ENCODE results near the gene STK40.
A peak's percentile ranks its signal among the peaks of the same experiment; 100 is the strongest.

Gene STK40

DNA sequence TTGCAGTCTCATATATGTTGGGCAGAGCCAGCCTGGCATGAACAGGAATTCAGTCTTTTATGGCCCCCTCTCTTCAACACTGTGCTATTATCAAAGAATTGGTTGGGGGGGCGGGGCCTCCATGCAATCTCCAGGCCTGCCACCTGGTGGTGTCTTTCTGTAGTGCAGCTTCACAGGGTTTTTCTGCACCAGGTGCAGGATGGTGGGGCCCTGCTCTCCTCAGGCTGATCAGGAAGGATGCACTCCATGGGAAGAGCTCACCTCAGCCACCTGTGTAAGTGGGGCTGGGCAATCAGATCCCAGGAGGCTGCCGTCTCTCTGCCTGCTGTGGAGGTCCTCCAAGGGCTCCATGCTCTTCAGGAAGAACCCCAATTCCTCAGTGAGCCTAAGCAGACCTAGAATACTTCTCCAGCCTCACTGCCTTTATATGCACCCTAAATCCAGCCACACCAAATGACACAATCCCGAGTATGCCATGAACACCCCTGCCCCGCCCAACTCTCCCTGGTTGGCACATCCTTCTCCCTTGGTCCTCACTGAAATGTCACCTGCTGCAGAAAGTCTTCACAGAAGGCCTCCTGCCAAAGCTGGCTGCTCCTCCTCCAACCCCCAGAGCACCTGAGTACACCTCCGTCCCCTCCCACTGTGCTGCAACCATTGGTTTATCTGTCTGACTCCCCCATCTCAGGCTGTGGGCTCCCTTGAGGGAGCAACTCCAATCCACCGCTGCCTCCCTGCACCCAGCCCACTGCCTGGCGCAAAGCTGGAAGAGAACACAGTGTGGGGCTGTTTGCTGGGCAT lies 16.5 kb downstream of the STK40 start:
- DNase-seq, result peak; percentile 68

GRCh38 chr1:36367798-36368197 lies 17.9 kb downstream of the STK40 start:
- DNase-seq, result no peak

- no peak for DNase-seq
These were observed 18.7 kb downstream of the STK40 start for GRCh38 chr1:36367066-36367465.

GRCh38 chr1:36366091-36366661 lies 19.5 kb downstream of the STK40 start:
- peak; percentile 56 for DNase-seq

DNA sequence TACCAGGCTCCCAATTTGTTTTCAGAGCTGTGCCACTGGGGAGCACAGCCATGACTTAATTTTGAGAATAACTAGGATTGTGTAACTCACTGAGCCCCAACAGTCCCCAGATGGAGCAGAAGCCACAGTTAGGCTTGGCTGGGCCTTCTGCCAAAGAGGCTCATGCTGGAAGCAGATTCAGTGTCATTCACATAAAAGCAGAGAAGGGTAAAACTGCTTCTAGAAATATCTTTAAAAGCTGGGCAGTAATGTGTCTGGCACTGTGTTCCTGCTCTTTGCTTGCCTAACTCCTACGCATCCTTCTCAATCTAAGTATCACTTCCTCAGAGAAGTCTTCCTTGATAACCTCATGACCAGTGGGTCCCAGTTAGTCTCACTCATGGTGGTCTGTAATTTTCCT lies 20.3 kb downstream of the STK40 start:
- DNase-seq, result no peak

- no peak for DNase-seq
These were observed 25.7 kb downstream of the STK40 start for GRCh38 chr1:36359911-36360550.

DNA sequence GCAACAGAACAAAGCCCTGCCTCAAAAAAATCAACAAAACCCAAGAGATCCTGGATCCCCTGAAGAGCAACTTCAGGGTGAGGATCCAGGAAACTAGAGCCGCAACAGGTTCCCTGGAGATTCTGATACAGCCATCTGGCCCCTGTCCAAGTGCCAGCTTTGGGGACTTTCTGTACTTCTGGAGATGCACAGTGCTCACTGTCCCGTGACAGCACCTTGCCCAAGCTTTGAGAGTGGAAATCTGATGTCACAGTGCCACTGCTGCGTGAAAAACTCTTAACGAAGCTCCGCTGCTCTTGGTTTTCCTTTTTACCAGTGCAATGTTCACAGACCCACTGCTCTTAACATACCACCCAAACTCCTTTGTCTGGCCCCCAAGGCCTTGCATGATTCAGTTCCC lies 26.3 kb downstream of the STK40 start:
- no peak for DNase-seq

DNA sequence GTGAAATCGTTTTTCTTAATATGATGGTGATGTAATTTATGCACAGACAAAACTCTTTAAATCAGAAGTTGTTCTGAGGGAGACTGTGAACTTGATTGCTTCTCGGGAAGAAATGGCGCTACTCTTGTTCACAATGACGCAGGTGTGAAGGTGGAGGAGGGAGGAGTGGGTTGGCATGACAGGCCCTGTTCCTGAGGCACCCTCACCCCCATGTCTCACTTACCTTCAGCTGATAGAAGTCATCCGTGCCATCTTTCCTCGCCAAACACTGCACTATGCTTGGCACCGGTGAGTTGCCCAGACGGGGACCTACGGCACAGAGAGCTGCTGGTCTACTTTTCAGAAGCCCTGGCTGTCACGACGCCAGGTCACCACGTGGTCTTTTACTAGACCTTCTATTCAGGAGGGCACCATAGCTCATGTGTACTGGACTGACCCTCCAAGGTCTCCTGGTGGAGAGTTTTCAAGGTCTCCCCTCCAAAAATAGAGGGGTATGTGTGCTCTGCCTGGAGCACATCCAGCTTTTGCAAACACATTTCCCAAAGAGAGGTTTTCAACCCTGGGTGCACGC lies 27.1 kb downstream of the STK40 start:
- DNase-seq, result no peak

DNA sequence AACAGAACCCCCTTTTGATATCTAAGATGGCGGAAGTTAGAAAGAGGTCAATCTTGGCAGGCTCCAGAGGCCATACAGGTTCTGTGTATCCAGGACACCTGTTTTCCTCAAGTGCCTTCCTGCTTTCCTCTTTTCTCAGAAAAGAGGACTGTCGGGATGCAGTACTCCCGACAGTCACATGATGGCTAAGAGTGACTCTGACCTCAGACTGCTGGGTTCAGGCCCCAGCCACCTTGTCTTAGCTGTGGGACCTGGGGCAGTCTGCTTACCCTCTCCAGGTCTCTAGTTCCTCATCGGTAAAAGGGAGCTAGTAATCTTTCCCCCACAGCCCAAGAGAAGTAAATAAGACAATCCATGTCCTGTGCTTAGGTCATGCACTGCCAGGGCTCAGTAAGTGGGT lies 29.9 kb downstream of the STK40 start:
- no peak for DNase-seq

DNA sequence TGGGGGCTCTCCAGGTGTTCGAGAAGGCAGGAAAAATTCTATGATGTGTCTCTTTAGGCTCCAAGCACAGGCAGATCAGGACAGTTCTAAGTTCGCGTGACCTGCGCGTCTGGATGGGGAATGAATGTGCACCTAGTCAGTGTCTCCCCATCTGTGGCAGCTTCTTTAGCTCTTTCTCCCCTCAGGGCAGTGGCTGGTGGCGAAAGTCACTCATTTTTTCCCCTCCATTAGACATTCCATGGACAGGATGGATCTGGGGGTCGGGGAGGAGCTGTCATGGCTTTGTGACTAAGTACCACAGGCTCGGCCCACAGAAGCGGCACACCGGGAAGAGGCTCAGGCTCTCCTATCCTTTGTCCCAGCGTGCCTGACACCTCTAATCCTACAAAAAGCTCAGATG lies 31.2 kb downstream of the STK40 start:
- DNase-seq, result no peak

- DNase-seq, result no peak
These were observed 32.5 kb downstream of the STK40 start for GRCh38 chr1:36352910-36353878.

DNA sequence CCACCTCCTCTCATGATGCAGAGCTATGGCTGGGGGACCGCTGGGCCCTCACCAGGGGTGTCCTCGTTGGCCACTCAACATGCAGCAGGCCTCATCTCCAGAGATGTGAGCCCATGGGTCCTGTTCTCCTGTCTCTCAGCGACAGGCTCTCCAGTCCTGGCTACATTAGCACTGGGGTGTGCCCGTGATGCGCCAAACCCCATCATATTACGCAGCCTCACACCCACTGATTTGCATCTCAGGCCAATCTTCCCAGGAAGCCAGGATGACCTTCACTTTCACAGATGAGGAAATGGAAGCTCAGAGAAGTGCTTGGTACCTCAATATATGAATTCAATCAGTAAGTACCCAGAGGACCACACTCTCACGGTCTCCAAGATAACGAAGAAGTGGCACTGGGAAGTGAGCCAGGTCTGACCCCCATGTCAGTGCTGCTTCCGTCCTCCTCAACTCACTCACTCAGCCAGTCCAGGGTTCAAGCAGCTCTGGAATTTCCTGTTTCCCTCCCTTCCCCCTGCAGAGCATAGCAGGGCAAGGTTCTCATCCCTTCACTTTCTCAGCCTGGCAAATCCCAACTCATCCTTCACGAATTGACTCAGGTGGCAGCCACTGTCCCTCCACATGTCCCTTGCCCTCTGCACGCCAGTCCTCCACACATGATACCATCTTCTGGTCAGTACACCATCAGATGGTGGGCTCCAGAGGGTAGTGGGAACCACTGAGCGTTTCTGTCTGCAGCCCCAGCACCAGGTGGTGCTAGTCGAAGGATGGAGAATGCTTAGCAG lies 33.4 kb downstream of the STK40 start:
- DNase-seq, result no peak

DNA sequence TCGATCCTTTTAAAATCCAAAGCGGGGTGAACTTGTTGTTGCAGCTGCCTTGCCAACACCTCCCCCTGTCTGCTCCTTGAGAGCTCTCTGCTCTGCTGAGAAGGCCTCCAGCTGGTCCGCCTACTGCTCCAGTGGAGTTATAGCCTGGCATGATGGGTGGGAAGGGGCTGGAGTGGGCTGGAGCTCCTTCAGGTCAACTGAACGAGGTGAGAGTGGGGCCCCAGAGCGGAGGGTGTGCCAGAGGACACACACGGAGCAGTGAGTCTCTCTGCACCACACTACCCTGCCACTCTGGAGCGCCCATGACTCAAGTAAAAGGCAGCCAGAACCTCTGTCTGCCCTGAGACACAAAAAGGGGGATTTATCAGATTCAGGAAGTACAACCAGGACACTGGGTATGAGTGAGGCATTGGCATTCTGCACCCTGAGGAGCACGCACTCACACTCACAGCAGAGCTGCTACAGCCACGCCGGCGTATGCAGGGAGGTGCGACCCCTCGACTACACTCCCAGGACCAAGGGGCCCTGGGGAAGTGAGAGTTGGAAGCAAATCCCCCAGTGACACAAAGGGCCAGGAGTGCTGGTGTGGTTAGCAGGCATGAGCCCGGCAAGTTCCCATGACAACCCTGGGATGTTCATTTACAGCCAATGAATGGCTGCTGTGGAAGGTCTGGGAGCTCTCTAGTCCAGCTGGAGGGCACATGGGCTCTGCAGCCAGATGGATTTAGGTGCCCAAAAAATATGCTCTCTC lies 34.3 kb downstream of the STK40 start:
- DNase-seq, result no peak

DNA sequence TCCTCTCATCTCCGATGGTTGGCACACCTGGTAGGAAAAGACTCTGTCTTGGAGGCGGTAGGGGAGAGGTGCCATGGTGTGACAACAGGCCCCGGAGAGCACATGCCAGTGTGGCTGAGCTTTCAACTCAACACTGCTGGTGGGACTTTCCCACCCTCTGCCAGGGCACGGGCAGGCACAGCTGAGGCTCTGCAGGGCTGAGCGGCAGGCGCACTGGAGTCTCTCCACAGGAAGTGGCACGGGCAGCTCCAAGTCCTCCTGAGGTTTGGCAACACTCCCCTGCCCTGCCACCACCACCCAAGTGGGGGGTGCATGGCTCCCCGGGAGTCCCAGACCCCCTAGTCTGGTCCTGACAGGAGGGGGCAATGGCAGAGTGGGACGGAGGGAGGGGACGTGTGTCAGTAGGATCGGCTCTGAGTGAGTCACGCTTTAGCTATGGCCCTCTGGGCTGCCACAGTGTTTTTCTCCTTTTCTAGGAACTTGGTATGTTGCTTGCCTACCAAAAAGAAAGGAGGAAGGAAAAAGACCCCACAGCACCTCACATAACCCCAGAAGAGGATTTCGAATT lies 35.0 kb downstream of the STK40 start:
- no peak for DNase-seq

- DNase-seq, result no peak
These were observed 35.9 kb downstream of the STK40 start for GRCh38 chr1:36349839-36350238.

DNA sequence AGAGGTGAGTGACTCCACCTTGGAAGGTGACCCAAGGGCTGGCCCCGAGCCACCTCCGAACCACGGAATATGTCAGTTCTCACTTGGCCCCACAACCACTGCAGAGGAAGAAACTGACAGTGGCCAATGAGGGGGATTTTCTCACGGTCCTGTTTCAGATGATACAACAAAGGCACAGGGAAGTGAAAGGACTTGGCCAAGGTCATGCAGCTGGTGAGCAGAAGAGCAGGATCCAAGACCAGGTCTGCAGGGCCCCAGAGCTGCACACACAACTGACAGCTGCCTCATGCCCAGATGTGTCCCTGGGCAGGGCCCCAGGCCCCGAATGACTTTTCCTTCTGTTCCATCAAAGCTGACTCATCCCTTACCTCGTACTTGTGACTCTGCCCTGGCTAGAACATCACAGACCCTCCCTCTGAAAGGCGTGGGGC lies 36.5 kb downstream of the STK40 start:
- no peak for DNase-seq

DNA sequence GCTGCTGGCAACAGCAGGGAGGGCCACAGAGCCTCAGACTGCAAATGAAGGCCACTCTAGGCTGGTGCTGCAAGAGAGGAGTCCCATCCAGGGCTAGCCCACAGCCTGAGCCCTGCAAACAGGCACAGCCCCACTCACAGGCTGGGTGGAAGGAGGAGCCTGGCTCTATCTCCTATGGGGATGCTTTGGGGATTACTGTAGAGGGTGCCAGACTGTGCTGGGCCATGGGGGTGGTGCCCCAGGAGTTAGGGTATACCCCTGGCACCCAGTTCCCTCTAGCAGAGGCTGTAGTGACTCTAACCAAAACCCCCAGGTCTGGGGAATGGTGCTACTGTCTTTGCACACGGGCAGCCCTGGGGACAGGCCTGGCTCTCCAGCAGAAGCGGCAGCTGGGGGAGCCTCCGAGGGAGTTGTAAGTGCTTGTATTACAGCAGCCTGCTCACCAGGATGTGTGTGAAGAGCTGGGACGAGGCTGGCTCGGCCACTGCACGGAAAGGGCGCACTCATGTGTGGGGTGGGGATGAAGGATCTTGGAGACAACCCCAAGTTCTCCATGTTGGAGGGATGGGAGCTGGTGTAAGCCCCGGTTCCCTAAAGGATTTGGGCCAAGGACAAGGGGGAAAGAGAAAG lies 38.9 kb downstream of the STK40 start:
- DNase-seq, result no peak

GRCh38 chr1:36345353-36345752 lies 40.4 kb downstream of the STK40 start:
- no peak for DNase-seq

- no peak for DNase-seq
These were observed 41.4 kb downstream of the STK40 start for GRCh38 chr1:36344395-36344680.

DNA sequence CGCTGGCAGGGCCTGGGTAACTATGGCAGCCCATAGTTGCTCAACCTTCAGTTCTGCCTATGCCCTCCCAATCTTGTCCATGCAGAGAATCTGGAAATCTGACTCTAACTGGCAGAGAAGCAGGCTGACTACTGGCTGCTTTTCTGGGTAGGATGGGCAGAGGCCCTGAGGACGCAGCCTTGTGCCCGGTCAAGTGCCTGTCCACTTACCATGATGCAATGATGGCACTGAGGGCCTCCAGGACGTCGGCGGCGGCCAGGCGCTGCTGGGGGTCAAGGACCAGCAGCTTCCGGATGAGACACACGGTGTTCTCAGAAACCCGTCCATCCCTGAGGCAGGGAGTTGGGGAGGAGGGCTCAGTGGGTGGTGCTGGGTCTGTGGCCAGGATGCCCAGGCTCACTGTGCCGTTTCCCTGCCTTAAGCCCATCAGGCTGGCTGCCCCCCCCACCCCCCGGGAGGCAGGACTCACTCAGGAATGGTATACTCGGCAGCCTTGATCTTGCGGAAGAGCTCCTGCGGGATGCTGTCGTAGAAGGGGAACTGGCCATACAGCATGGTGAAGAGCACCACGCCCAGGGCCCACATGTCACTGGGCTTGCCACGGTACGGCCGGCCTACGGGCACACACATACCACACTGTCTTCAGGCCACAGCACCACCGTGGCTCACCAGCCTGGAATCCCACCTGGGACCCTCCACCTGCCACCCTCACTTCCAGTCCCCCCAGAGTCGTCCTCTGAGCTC lies 41.9 kb downstream of the STK40 start:
- DNase-seq, result no peak
